Kidney epithelial cell (primary cell): Measurements from ENCODE around the gene OR52I2. TPM values are rescaled to one million over a fixed set of nuclear protein-coding genes. Genes with fewer than 3 reads are reported as not detected.

Source experiments
- DNase-seq: peaks from one replicate; pipeline ENCODE4 v3.0.0-alpha.2; 2010; ENCODE audit warnings: low read depth
- H3K27me3 ChIP-seq: 2 replicates; pipeline ENCODE4 v1.6.0; 2011; ENCODE audit warnings: low read length; ENCODE audit not compliant: control insufficient read depth, insufficient read depth
- H3K36me3 ChIP-seq: 2 replicates; pipeline ENCODE4 v1.5.1; 2011; ENCODE audit warnings: low read length; ENCODE audit not compliant: control insufficient read depth, insufficient read depth
- H3K4me3 ChIP-seq: 2 replicates; pipeline ENCODE4 v1.5.1; 2011; ENCODE audit warnings: low read depth, mild to moderate bottlenecking, control low read depth, low read length
- CTCF ChIP-seq: IDR thresholded peaks from 2 replicates; pipeline ENCODE4 v1.5.1; 2011; ENCODE audit warnings: mild to moderate bottlenecking, moderate library complexity, low read length, control low read depth, inconsistent platforms; ENCODE audit not compliant: insufficient read depth, poor library complexity, severe bottlenecking
- total RNA-seq: library from RNA; depleted of rRNA; stranded (reverse); fragments of >200 nt; gene quantifications from 2 replicates; pipeline ENCODE4 v1.2.3, GENCODE V29; 2015

Gene OR52I2
- total RNA-seq, 1 donor from 2014 or later: not detected

- no peak for DNase-seq
- Histone ChIP-seq H3K4me3 (no peak overlapping the region), H3K27me3 (no peaks in the 10 kb centered on the region), H3K36me3 (no peaks in the 10 kb centered on the region)
- TF ChIP-seq CTCF: no peak
These were observed 12.5 kb upstream of the OR52I2 start for GRCh38 chr11:4569075-4569474.

- no peak for TF ChIP-seq CTCF
- Histone ChIP-seq H3K4me3 (no peak overlapping the region), H3K36me3 (no peaks in the 10 kb centered on the region), H3K27me3 (no peaks in the 10 kb centered on the region)
- no peak for DNase-seq
These were observed 4.7 kb upstream of the OR52I2 start for GRCh38 chr11:4576880-4577279.

- H3K36me3 ChIP-seq: no peaks in the 10 kb centered on the region
- TF ChIP-seq CTCF: no peak
- no peak for DNase-seq
- H3K4me3 ChIP-seq: no peak overlapping the region
- no peaks in the 10 kb centered on the region for H3K27me3 ChIP-seq
These were observed 3.8 kb upstream of the OR52I2 start for GRCh38 chr11:4577761-4578160.

DNA sequence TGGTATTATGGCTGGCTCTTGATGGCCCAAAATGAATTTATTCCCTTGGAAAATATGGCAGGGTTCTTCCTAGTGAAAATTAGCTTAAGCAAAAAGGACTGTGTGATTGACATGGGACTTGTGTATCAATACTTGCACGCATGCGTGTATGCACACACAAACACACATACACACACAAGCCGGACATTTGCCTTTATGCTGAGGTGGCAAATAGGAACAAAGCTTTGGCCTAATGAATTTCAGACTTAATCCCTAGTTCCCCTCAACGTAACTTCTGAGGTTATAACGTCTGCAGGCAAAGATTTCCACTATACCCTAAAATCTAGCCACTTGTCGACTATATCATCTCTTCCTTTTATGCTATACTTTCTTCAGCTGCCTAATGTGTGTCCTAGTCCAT, 2.9 kb upstream of the OR52I2 start:
- no peak for TF ChIP-seq CTCF
- Histone ChIP-seq H3K4me3 (no peak overlapping the region), H3K36me3 (no peaks in the 10 kb centered on the region), H3K27me3 (no peaks in the 10 kb centered on the region)
- DNase-seq: no peak

DNA sequence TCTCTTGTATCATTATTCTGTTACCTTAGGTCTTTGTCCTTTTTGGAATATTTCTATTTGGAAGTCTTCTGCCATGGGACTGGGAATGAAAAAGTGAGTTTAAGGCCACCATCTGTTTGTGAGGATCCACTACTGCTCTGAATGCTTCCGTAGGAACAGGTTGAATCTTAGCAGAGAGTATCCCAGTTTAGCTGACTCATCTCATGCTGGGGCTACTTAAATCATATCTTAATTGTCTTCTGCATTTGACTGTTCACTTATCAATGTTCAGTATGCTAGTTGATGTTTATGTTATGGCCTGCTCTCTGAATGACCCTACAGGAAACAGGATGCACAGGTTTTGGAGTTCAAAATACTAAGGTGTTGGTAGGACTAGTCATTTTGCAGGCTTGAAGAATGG, 1.4 kb upstream of the OR52I2 start:
- no peak for DNase-seq
- H3K36me3 ChIP-seq: no peaks in the 10 kb centered on the region
- no peaks in the 10 kb centered on the region for H3K27me3 ChIP-seq
- H3K4me3 ChIP-seq: no peak overlapping the region
- TF ChIP-seq CTCF: no peak

DNA sequence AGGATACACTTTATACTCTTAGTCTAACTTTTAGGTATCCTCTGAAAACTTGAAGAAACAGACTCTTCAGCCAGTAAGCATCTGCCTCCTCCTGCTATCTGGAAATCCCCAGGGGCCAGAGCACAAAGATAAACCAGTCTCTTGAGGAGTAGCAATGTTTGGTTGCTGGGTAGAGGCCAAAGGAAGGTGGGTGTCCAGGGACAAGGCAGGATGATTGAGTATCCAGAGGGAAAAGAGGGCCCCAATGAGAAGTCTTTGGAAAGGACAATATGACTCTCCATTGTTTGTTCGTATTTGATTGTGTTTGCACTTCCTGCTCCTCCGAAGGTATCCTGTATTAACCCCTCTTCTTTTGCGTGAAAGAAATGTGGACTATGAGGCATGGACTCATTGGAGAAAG, 7.5 kb downstream of the OR52I2 start:
- H3K27me3 ChIP-seq: no peaks in the 10 kb centered on the region
- H3K4me3 ChIP-seq: no peak overlapping the region
- no peak for TF ChIP-seq CTCF
- no peak for DNase-seq
- no peaks in the 10 kb centered on the region for H3K36me3 ChIP-seq
